Inflammatory macrophage treated with lipopolysaccharide for 4 hours (primary cell): ENCODE results near the gene TGFBR2.

Experiments
- DNase-seq: peaks from one replicate; pipeline ENCODE4 v3.0.0-alpha.2; 2020

Gene TGFBR2

DNA sequence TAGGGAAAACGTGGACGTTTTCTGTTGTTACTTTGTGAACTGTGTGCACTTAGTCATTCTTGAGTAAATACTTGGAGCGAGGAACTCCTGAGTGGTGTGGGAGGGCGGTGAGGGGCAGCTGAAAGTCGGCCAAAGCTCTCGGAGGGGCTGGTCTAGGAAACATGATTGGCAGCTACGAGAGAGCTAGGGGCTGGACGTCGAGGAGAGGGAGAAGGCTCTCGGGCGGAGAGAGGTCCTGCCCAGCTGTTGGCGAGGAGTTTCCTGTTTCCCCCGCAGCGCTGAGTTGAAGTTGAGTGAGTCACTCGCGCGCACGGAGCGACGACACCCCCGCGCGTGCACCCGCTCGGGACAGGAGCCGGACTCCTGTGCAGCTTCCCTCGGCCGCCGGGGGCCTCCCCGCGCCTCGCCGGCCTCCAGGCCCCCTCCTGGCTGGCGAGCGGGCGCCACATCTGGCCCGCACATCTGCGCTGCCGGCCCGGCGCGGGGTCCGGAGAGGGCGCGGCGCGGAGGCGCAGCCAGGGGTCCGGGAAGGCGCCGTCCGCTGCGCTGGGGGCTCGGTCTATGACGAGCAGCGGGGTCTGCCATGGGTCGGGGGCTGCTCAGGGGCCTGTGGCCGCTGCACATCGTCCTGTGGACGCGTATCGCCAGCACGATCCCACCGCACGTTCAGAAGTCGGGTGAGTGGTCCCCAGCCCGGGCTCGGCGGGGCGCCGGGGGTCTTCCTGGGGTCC lies at the start of gene TGFBR2:
Gene TGFBR2 (plus strand): TSS at position 301 of the 731 bp plus-strand sequence. CDS start 283 bp downstream, at position 584.
- peak; percentile 95 for DNase-seq

DNA sequence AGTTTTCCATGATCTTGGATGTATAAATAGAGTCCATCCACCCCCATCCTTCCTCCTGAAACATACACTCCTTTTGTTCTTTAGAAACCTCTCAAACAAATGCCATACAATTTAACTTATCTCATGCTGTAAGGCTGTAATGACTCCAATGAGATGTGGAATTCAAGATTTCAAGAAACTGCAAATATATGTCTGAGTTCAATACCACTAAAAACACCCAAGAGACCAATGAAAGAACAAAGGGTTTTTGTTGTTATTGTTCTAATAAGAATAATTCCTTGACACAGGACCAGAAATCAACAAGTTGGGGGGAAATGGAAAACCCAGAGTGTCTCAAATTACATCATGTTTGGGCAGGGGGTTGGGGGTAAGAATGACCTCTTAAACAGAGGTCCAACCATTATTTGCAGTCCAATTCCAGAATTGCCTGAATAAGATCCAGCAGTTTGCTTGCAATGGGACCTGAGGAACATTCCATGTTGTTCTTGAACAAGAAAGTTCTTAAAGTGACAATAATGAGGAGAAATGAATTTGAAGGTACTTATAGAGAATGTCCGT lies 48.6 kb upstream of the TGFBR2 start:
- DNase-seq: no peak

GRCh38 chr3:30563956-30564355 lies 42.4 kb upstream of the TGFBR2 start:
- no peak for DNase-seq

DNA sequence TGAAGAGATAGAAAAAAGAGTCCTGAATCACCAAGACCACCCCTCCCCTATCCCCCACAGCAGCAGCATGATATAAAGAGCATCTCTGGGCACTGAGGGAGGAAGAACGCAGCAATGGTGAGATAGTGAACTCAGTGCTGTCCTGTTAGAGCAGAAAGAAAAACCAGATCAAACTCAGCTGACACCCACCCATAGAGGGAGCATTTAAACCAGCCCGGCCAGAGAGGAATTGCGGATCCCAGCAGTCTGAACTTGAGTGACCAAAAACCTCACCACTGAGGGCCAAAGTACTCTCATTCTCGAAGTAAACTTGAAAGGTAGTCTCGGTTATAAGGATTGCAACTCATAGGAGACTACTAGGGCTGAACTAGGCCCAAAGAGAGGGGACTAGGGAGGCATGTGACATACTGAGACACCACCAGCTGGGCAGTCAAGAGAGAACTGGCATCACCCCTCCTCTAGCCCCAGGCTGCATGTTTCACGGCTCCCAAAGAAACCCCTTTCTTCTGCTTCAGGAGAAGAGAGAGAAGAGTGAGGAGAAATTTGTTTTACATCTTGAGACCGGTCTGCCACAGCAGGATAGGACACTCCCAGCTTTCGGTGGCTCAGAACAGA lies 39.2 kb upstream of the TGFBR2 start:
- DNase-seq: no peak

DNA sequence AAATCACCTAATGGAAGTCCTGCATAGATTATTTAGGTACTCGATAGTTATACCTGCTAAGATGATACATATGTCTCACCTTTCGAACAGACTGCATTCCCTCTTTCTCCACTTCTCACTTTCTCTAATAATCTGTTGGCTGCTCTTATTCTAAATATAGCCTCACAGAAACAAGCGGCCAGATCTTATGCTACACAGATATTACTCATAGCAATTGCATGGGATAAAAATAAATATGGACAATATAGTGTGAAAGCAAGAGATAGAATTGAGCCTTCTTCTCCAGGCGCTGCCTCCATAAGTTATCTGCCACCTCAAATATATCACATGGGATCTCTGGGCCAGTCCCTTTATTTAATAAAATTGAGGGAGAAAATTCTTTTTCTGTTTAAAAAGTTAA lies 29.5 kb upstream of the TGFBR2 start:
- no peak for DNase-seq

GRCh38 chr3:30577788-30578187 lies 28.6 kb upstream of the TGFBR2 start:
- DNase-seq: no peak

GRCh38 chr3:30578479-30578878 lies 27.9 kb upstream of the TGFBR2 start:
- peak; percentile 79 for DNase-seq

DNA sequence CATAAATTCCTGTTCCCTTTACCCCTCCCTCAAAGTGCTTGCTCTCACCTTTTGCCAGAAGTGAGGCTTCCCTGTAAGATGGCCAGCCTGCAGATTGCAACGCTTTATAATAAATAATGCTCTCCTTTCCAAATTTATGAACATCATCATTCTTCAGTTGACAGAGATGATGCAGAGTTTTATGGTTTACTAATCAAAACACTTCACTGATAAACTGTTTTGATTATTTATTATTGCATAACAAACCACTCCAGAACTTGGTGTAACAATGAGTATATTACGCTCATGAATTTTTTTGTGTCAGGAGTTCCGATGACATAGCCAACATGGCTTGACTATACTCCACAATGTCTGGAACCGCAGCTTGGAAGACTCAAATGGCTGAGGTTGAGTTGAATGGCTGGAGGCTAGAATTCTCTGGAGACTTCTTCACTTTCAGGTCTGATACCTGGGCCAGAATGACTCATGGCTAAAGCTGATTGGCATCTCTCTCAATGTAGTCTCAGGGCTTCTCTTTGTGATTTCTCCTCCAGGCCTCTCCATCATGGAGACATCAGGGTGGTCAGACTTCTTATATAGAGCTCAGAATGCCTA lies 27.3 kb upstream of the TGFBR2 start:
- no peak for DNase-seq

- DNase-seq: no peak
Measured at GRCh38 chr3:30581067-30581585, 25.3 kb upstream of the TGFBR2 start.

DNA sequence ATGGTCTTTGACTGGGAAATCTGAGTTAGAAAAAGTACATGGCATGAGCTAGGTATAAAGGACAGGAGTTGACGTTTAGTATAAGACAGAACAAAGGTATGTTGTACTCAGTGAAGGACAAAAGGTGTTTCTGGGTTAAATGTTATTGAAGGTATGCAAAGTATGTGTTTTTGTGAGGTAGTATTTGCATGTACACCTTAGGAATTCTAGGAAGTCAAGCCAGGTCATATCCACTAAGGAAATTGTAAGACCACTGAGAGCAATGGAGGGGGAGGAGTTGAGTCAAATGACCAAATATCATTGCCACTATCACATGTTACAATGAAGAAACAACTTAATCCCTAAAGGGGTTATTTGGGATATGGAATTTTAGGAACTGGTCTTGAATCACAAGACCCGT lies 24.4 kb upstream of the TGFBR2 start:
- DNase-seq: no peak

DNA sequence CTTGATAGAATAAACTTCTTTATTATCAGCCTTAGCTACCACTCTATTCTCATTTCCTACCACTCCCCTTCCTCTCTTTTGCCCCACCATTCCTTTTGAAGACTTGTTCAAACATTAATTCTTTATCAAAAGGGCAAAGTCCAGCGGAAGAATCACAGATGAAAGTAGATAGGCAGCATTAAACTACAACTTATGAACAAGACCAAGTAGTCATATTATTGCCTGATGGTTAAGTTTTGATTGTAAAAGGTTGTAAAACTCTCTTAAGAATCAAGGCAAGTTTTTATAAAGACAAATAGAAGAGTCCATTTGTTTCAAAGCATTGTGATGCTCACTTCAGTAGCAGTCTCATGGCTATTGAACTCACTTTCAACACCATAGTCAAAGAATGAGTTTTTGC lies 22.4 kb upstream of the TGFBR2 start:
- DNase-seq: no peak

GRCh38 chr3:30585654-30586053 lies 20.7 kb upstream of the TGFBR2 start:
- DNase-seq: no peak

- DNase-seq: peak; percentile 43
Measured at GRCh38 chr3:30586096-30586805, 20.1 kb upstream of the TGFBR2 start.

- no peak for DNase-seq
Measured at GRCh38 chr3:30586806-30587486, 19.5 kb upstream of the TGFBR2 start.

DNA sequence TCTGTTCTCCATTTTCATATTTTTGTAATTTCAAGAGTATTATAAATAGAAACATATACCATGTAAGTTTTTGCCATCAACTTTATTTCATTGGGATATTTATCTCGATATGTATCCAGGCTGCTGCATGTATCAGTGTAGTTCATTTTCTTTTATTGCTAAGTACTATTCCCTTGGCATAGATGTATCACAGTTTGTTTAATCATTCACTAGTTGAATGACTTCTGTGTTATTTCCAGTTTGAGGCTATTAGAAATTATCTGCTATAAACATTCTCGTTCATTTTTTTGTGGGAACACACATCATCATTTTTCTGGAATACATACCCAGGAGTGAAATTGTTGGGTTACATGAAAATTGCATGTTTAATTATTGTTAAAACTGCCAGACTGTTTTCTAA lies 18.5 kb upstream of the TGFBR2 start:
- DNase-seq: no peak

GRCh38 chr3:30596152-30596551 lies 10.2 kb upstream of the TGFBR2 start:
- DNase-seq: no peak

- peak; percentile 40 for DNase-seq
Measured at GRCh38 chr3:30597131-30597768, 9.2 kb upstream of the TGFBR2 start.

GRCh38 chr3:30597769-30598134 lies 8.6 kb upstream of the TGFBR2 start:
- DNase-seq: no peak

DNA sequence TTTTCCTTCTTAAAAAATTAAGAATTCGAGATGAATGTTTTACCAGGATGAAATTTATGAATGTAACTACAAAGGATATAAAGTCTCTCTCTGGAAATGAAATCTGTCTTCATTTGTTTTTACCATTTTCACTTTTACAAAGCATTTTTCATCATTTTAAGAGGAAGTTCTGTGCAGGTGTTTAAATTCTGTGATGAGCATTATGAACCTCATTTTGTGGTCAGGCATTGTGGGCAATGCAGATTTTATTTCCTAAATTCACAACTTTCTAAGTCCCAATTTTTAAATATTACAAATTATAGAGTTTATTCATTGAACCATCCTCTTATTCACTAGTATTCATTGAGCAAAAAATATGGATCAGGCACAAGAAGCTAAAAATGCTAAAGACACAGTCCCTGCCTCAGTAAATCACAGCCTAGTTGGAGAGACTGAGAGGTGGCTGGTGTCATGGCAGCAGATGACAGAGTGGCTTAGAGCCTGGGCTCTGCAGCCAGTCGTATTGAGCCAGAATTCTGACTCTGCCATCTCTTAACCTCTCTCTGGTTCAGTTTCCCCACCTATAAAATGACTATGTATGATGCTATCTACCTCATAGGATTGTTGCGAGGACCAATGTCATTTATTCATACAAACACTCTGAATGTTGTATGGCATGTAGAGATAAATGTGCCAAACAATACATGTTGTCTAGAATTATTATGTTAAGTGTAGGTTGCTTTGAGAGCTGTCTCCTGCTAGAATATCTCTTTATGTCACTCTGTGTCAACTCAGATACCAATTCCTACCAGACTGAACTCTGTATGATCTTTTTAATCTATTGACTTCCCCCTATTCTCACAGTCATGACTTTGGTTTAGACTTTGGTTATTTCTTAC lies 7.5 kb upstream of the TGFBR2 start:
- DNase-seq: no peak

- no peak for DNase-seq
Measured at GRCh38 chr3:30600572-30600971, 5.8 kb upstream of the TGFBR2 start.

DNA sequence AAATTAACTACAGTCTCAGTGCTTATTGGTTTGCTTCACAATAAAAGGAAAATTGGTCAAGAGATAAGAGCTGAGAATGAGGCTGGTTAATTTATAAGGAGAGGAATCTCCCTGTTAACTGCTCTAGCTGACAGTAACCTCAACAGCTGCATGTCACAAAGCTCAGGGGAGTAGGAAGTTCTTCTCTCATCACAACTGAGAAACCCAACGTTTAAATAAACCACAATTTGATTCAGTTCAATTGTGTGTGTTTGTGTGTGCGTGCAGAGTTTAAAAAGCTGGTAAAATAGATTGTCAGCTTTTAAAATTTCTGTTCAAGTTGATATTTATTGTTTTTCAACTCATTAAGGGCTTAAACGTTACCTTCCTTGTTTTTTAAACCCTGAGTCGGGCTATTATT lies 3.5 kb upstream of the TGFBR2 start:
- DNase-seq: no peak
